Mesothelial cell of epicardium (in vitro differentiated cells): ENCODE measurements around the gene SH2D7. TPM values are rescaled to one million over a fixed set of nuclear protein-coding genes. Genes with fewer than 3 reads are reported as not detected.

ENCODE experiments used
- DNase-seq, 2 experiments: peaks; one replicate each; pipeline ENCODE4 v3.0.0; 2021; ENCODE audit warnings: low spot score in 2 of 2; ENCODE audit not compliant: unreplicated experiment in 2 of 2
- H3K27ac Mint-ChIP-seq: 2 replicates; pipeline ENCODE4 v1.8.0; 2021; ENCODE audit warnings: mixed read lengths
- H3K27me3 Mint-ChIP-seq: 2 replicates; pipeline ENCODE4 v1.8.0; 2021; ENCODE audit warnings: low read depth, mixed read lengths
- H3K36me3 Mint-ChIP-seq: 2 replicates; pipeline ENCODE4 v1.8.0; 2021; ENCODE audit warnings: mixed read lengths
- H3K4me1 Mint-ChIP-seq: 2 replicates; pipeline ENCODE4 v1.8.0; 2021; ENCODE audit warnings: mixed read lengths
- H3K4me3 Mint-ChIP-seq: 2 replicates; pipeline ENCODE4 v1.8.0; 2021; ENCODE audit warnings: mild to moderate bottlenecking, moderate library complexity, mixed read lengths
- H3K9me3 Mint-ChIP-seq: 2 replicates; pipeline ENCODE4 v1.8.0; 2021; ENCODE audit warnings: mixed read lengths
- CTCF ChIP-seq: fragments of 200-600 bp; sonication (generic); IDR thresholded peaks from one replicate; pipeline ENCODE4 v1.5.0; 2021; ENCODE audit warnings: antibody characterized with exemption; ENCODE audit not compliant: unreplicated experiment
- total RNA-seq: library from RNA; stranded (reverse); gene quantifications from 3 replicates; pipeline ENCODE4 v1.2.1, GENCODE V29; 2021

The SH2D7 gene
- total RNA-seq, 1 donor from 2014 or later, result not detected

- no peak for TF ChIP-seq CTCF
- H3K27ac Mint-ChIP-seq, result no peak overlapping the region
- H3K27me3 Mint-ChIP-seq, result no peaks in the 10 kb centered on the region
- DNase-seq, result no peak
- H3K4me1 Mint-ChIP-seq, result peaks cover 8% of the 10 kb centered on the region
- no peaks in the 10 kb centered on the region for H3K36me3 Mint-ChIP-seq
- no peak overlapping the region for H3K4me3 Mint-ChIP-seq
- no peaks in the 10 kb centered on the region for H3K9me3 Mint-ChIP-seq
These were observed 4.2 kb upstream of the SH2D7 start for GRCh38 chr15:78087951-78088772.

DNA sequence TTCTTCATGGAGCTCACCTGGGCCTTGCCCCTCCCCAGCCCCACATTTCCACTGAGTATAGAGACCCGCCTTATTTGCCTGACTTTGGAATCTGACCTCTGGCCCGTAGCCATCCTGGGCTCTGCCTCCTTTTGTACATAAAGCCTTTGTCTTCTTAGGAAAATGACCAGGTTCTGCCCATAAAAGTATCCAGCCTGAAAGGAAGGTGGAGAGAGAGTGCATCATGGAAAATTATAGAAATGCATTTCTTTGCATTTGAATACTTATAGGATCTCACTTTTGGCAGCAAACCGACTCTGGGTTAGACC is 3.6 kb upstream of the SH2D7 start:
- TF ChIP-seq CTCF, result no peak
- no peak overlapping the region for H3K27ac Mint-ChIP-seq
- H3K27me3 Mint-ChIP-seq, result no peaks in the 10 kb centered on the region
- H3K9me3 Mint-ChIP-seq, result no peaks in the 10 kb centered on the region
- peaks cover 13% of the 10 kb centered on the region for H3K4me1 Mint-ChIP-seq
- no peak overlapping the region for H3K4me3 Mint-ChIP-seq
- DNase-seq, result no peak
- no peaks in the 10 kb centered on the region for H3K36me3 Mint-ChIP-seq

- no peaks in the 10 kb centered on the region for H3K36me3 Mint-ChIP-seq
- peaks cover 10% of the 10 kb centered on the region for H3K4me1 Mint-ChIP-seq
- H3K4me3 Mint-ChIP-seq, result no peak overlapping the region
- H3K9me3 Mint-ChIP-seq, result no peaks in the 10 kb centered on the region
- DNase-seq, result no peak
- no peaks in the 10 kb centered on the region for H3K27me3 Mint-ChIP-seq
- no peak overlapping the region for H3K27ac Mint-ChIP-seq
- TF ChIP-seq CTCF, result no peak
These were observed 1.8 kb upstream of the SH2D7 start for GRCh38 chr15:78090422-78091063.

GRCh38 chr15:78093242-78094020 is 1.1 kb downstream of the SH2D7 start:
- peaks cover 10% of the 10 kb centered on the region for H3K4me1 Mint-ChIP-seq
- no peaks in the 10 kb centered on the region for H3K9me3 Mint-ChIP-seq
- TF ChIP-seq CTCF, result no peak
- H3K36me3 Mint-ChIP-seq, result no peaks in the 10 kb centered on the region
- no peak for DNase-seq
- peak overlapping the region; percentile 47 for H3K27ac Mint-ChIP-seq
- H3K27me3 Mint-ChIP-seq, result no peaks in the 10 kb centered on the region
- no peak overlapping the region for H3K4me3 Mint-ChIP-seq

DNA sequence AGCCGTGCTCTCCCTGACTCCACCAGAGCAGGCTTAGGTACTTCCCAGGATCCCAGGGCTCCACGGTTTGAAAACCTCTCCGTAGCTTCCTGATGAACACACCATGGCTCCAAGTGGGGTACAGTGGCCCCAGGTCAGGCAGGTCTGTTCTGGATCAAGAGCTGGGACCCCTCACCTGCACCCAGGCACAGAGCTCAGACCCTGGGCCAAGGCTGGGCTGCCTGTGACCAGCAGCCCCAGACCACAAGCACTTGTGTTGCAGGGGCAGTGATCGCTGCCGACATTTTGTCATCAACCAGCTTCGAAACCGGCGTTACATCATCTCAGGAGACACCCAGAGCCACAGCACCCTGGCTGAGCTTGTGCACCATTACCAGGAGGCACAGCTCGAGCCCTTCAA is 5.3 kb downstream of the SH2D7 start:
- no peak for DNase-seq
- TF ChIP-seq CTCF, result no peak
- H3K27ac Mint-ChIP-seq, result no peak overlapping the region
- no peaks in the 10 kb centered on the region for H3K36me3 Mint-ChIP-seq
- H3K9me3 Mint-ChIP-seq, result no peaks in the 10 kb centered on the region
- H3K4me3 Mint-ChIP-seq, result no peak overlapping the region
- H3K27me3 Mint-ChIP-seq, result no peaks in the 10 kb centered on the region
- H3K4me1 Mint-ChIP-seq, result peaks cover 8% of the 10 kb centered on the region
